ENCODE data around the gene OBSCN.

GRCh38 chr1:228417061-228417460 is 209.2 kb downstream of the OBSCN start:
- TF ChIP-seq CTCF (IDR thresholded peaks at IDR 0.05): no peak
- no peak for TF ChIP-seq REST (IDR thresholded peaks at IDR 0.05; ENCODE audit: insufficient read depth in 1 of 2, low read depth in 2 of 2, low read length in 1 of 2)
- no peak for TF ChIP-seq TCF7L2 (IDR thresholded peaks at IDR 0.05; ENCODE audit: low read depth, low read length)
- TF ChIP-seq POLR2AphosphoS5 (IDR thresholded peaks at IDR 0.05; ENCODE audit: low read depth, low read length): no peak
